CD4-positive, alpha-beta T cell treated with Interleukin-2 at 100 ng/mL for 4 hours (primary cell): Measurements from ENCODE around the gene CASK.
"Not testable (repeated sequence)": the region's sequence is repeated elsewhere in the genome, so short reads cannot be mapped to it uniquely, and the experiment has no call there.

Source experiments
- DNase-seq: peaks from one replicate; pipeline ENCODE4 v3.0.0-alpha.2; 2020; ENCODE audit warnings: low spot score

CASK gene

GRCh38 chrX:41692162-41692749 lies 231.1 kb downstream of the CASK start:
- no peak for DNase-seq

GRCh38 chrX:41689711-41690110 lies 233.6 kb downstream of the CASK start:
- no peak for DNase-seq

GRCh38 chrX:41688835-41689234 lies 234.5 kb downstream of the CASK start, which contains the start of gene GPR34:
GPR34 (plus strand) TSS chrX:41688973; CDS start chrX:41695634, 6,661 bp downstream.
- DNase-seq = no peak

- DNase-seq = no peak
Observed at GRCh38 chrX:41688156-41688555, 235.2 kb downstream of the CASK start.

- no peak for DNase-seq
Observed at GRCh38 chrX:41686788-41687187, 236.6 kb downstream of the CASK start.

GRCh38 chrX:41684940-41685339 lies 238.4 kb downstream of the CASK start:
- DNase-seq = no peak

GRCh38 chrX:41684138-41684537 lies 239.2 kb downstream of the CASK start:
- no peak for DNase-seq

- DNase-seq = no peak
Observed at GRCh38 chrX:41677183-41678060, 245.9 kb downstream of the CASK start.

- not testable (repeated sequence) for DNase-seq
Observed at GRCh38 chrX:41676361-41676760, 247.0 kb downstream of the CASK start.

- no peak for DNase-seq
Observed at GRCh38 chrX:41672643-41673042, 250.7 kb downstream of the CASK start.

- no peak for DNase-seq
Observed at GRCh38 chrX:41671082-41671481, 252.3 kb downstream of the CASK start.

GRCh38 chrX:41670112-41670511 lies 253.2 kb downstream of the CASK start:
- no peak for DNase-seq

- no peak for DNase-seq
Observed at GRCh38 chrX:41667631-41668030, 255.7 kb downstream of the CASK start.

GRCh38 chrX:41666251-41666650 lies 257.1 kb downstream of the CASK start:
- no peak for DNase-seq

- no peak for DNase-seq
Observed at GRCh38 chrX:41665686-41666085, 257.7 kb downstream of the CASK start.

GRCh38 chrX:41664908-41665307 lies 258.4 kb downstream of the CASK start:
- DNase-seq = no peak

- no peak for DNase-seq
Observed at GRCh38 chrX:41664375-41664901, 258.9 kb downstream of the CASK start.

GRCh38 chrX:41661366-41662095 lies 261.8 kb downstream of the CASK start:
- DNase-seq = no peak

GRCh38 chrX:41655631-41656030 lies 267.7 kb downstream of the CASK start:
- no peak for DNase-seq

- no peak for DNase-seq
Observed at GRCh38 chrX:41655101-41655500, 268.3 kb downstream of the CASK start.

- DNase-seq = no peak
Observed at GRCh38 chrX:41653125-41653524, 270.2 kb downstream of the CASK start.

- not testable (repeated sequence) for DNase-seq
Observed at GRCh38 chrX:41646201-41646600, 277.2 kb downstream of the CASK start.

GRCh38 chrX:41634284-41634683 lies 289.1 kb downstream of the CASK start:
- no peak for DNase-seq
